Neural crest cell (in vitro differentiated cells): Measurements from ENCODE around the gene CTU1. TPM values are rescaled to one million over a fixed set of nuclear protein-coding genes. Genes with fewer than 3 reads are reported as not detected.
A peak's percentile ranks its signal among the peaks of the same experiment; 100 is the strongest.

Experiments
- DNase-seq: peaks from one replicate; pipeline ENCODE4 v3.0.0; 2021; ENCODE audit warnings: low read depth, mixed read lengths, low spot score
- H3K27ac Mint-ChIP-seq: one replicate; pipeline ENCODE4 v1.8.0; 2021; ENCODE audit warnings: mild to moderate bottlenecking, mixed read lengths; ENCODE audit not compliant: unreplicated experiment
- H3K27me3 Mint-ChIP-seq: 2 replicates; pipeline ENCODE4 v1.8.0; 2021; ENCODE audit warnings: low read depth, mild to moderate bottlenecking, mixed read lengths
- H3K36me3 Mint-ChIP-seq: 2 replicates; pipeline ENCODE4 v1.8.0; 2021; ENCODE audit warnings: low read depth, mild to moderate bottlenecking, mixed read lengths
- H3K4me1 Mint-ChIP-seq: 2 replicates; pipeline ENCODE4 v1.8.0; 2021; ENCODE audit warnings: mixed read lengths
- H3K4me3 Mint-ChIP-seq: one replicate; pipeline ENCODE4 v1.8.0; 2021; ENCODE audit warnings: mild to moderate bottlenecking, mixed read lengths
- H3K9me3 Mint-ChIP-seq: 2 replicates; pipeline ENCODE4 v1.8.0; 2021; ENCODE audit warnings: mixed read lengths
- CTCF ChIP-seq: fragments of 200-600 bp; sonication (generic); conservative IDR thresholded peaks from 2 replicates; pipeline ENCODE4 v1.5.0; 2021; ENCODE audit warnings: antibody characterized with exemption, mild to moderate bottlenecking
- total RNA-seq: library from RNA; stranded (reverse); gene quantifications from 2 replicates; pipeline ENCODE4 v1.2.1, GENCODE V29; 2021

The CTU1 gene
- total RNA-seq, 1 donor from 2014 or later = 8.4 TPM

DNA sequence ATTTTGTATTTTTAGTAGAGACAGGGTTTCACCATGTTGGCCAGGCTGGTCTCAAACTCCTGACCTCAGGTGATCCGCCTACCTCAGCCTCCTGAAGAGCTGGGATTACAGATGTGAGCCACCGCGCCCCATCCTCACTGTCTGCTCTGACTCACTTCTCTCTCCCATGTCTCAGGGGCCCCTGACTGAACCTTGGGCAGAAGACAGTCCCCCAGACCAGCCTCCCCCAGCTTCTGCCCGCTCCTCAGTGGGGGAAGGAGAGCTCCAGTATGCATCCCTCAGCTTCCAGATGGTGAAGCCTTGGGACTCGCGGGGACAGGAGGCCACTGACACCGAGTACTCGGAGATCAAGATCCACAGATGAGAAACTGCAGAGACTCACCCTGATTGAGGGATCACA, 21.5 kb upstream of the CTU1 start:
- Mint-ChIP-seq H3K27me3 (peaks cover 23% of the 10 kb centered on the region), H3K4me3 (no peak overlapping the region), H3K4me1 (no peaks in the 10 kb centered on the region), H3K36me3 (peaks cover 1% of the 10 kb centered on the region), H3K9me3 (peaks cover 3% of the 10 kb centered on the region), H3K27ac (peak overlapping the region; percentile 83)
- DNase-seq = no peak
- TF ChIP-seq CTCF = no peak

DNA sequence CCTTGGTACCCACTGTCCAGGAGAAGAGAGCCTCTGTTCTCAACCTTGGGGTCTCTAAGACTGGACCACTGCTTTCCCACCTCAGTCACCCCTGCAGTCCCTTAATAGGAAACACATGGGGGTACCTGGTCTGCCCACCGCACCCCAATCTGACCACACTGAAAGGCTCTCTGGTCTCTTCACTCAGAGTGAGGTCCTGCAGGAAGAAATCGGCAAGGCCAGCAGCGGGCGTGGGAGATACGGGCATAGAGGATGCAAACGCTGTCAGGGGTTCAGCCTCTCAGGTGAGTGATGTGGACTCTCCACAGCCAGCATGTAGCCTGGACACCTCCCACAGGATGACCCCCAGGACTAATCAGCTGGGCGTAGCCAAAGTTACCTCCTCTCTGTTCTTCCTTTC, 20.0 kb upstream of the CTU1 start:
- Mint-ChIP-seq H3K9me3 (no peaks in the 10 kb centered on the region), H3K4me1 (no peaks in the 10 kb centered on the region), H3K27me3 (peaks cover 26% of the 10 kb centered on the region), H3K4me3 (no peak overlapping the region), H3K36me3 (no peaks in the 10 kb centered on the region), H3K27ac (no peak overlapping the region)
- no peak for DNase-seq
- TF ChIP-seq CTCF = no peak

GRCh38 chr19:51127755-51128154, 19.5 kb upstream of the CTU1 start:
- Mint-ChIP-seq H3K9me3 (no peaks in the 10 kb centered on the region), H3K36me3 (no peaks in the 10 kb centered on the region), H3K4me3 (no peak overlapping the region), H3K27ac (no peak overlapping the region), H3K4me1 (no peaks in the 10 kb centered on the region), H3K27me3 (peaks cover 26% of the 10 kb centered on the region)
- TF ChIP-seq CTCF = no peak
- no peak for DNase-seq

DNA sequence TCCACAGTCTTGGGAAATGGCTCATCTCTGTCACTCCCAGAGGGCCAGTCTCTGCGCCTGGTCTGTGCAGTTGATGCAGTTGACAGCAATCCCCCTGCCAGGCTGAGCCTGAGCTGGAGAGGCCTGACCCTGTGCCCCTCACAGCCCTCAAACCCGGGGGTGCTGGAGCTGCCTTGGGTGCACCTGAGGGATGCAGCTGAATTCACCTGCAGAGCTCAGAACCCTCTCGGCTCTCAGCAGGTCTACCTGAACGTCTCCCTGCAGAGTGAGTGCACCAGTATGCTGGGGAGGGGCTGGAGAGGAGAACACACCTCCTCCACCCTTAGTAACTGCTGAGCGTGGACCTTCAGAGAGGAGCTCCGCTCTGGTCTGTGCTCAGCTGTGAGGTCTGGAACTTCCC, 18.8 kb upstream of the CTU1 start:
- H3K36me3 Mint-ChIP-seq = no peaks in the 10 kb centered on the region
- H3K4me3 Mint-ChIP-seq = no peak overlapping the region
- no peaks in the 10 kb centered on the region for H3K4me1 Mint-ChIP-seq
- DNase-seq = no peak
- H3K27me3 Mint-ChIP-seq = peaks cover 28% of the 10 kb centered on the region
- no peak overlapping the region for H3K27ac Mint-ChIP-seq
- H3K9me3 Mint-ChIP-seq = no peaks in the 10 kb centered on the region
- no peak for TF ChIP-seq CTCF

DNA sequence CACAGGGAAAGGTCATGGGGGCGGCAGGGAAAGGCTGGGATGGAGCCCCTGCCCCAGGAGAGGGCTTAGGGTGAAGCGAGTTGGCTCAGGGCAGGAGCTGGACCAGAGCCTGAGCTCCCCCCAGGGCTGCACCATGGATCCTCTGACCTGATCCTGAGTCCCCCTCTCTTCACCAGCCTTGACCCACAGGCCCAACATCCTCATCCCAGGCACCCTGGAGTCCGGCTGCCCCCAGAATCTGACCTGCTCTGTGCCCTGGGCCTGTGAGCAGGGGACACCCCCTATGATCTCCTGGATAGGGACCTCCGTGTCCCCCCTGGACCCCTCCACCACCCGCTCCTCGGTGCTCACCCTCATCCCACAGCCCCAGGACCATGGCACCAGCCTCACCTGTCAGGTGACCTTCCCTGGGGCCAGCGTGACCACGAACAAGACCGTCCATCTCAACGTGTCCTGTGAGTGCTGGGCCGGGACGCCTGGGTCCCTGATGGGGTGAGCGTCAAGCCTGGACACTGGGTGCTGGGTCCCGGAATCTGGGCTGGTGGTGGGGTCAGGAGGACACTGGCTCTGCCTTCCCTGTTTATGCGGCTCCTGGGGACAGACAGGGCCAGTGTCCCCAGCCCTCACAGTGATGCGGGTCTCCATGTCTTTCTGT, 17.3 kb upstream of the CTU1 start:
- Mint-ChIP-seq H3K27me3 (peaks cover 27% of the 10 kb centered on the region), H3K27ac (no peak overlapping the region), H3K4me3 (no peak overlapping the region), H3K4me1 (no peaks in the 10 kb centered on the region), H3K36me3 (no peaks in the 10 kb centered on the region), H3K9me3 (no peaks in the 10 kb centered on the region)
- TF ChIP-seq CTCF = no peak
- no peak for DNase-seq
